CD1c-positive myeloid dendritic cell (primary cell): Measurements from ENCODE around the gene SLC12A5.
A peak's percentile ranks its signal among the peaks of the same experiment; 100 is the strongest.
"Not testable (repeated sequence)": the region's sequence is repeated elsewhere in the genome, so short reads cannot be mapped to it uniquely, and the experiment has no call there.

ENCODE experiments used
- DNase-seq: peaks from one replicate; pipeline ENCODE4 v3.0.0-alpha.2; 2016; ENCODE audit errors: extremely low spot score

The SLC12A5 gene

DNA sequence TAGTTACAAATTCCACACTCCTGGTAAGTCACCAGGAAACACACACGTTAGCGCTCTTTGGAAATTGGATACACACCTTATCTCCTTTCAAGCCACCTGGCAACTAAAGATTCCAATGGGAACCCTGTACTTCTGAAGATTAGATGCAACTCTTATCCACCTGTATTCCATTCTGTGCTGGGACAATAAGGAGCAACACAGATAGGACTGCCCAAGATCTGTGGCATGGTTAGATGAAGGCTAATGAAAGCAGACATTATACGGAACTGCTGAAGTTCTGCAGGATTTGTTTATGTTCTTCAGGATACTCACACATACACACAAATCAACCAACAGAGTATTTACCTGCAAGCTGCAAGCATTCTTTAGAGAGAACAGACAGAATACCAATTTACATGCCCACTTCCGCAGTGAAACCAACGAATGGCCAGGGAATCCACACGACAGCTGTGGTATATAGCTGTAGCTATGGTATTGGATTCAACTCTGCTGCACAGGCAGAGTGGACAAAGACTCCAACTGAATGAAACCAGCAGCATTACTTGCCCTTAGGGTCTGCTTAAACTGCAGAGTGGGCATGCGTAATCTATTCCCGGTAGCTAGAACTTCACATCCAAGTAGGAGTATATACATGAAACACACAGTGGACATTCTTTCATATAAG is 48.8 kb downstream of the SLC12A5 start:
- no peak for DNase-seq

GRCh38 chr20:46078954-46079353 is 49.9 kb downstream of the SLC12A5 start:
- DNase-seq, result no peak

- no peak for DNase-seq
These were observed 52.1 kb downstream of the SLC12A5 start for GRCh38 chr20:46081074-46081473.

- no peak for DNase-seq
These were observed 54.1 kb downstream of the SLC12A5 start for GRCh38 chr20:46083101-46083500.

- no peak for DNase-seq
These were observed 54.6 kb downstream of the SLC12A5 start for GRCh38 chr20:46083531-46084061.

DNA sequence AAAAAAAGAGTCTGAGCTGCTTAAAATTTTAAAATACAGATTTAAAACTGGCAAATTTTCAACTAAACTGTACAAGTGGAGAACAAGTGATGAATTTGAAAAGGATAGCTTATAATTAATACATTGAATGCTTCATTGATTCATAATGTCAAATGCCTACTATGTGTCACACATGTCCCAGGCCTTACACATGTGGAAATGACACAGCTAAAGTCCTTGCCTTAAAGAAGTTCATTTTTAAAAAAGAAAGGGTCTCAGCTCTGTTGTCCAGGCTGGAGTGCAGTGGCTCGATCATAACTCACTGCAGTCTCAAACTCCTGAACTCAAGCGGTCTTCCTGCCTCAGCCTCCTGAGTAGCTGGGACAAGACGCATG is 55.8 kb downstream of the SLC12A5 start:
- no peak for DNase-seq

DNA sequence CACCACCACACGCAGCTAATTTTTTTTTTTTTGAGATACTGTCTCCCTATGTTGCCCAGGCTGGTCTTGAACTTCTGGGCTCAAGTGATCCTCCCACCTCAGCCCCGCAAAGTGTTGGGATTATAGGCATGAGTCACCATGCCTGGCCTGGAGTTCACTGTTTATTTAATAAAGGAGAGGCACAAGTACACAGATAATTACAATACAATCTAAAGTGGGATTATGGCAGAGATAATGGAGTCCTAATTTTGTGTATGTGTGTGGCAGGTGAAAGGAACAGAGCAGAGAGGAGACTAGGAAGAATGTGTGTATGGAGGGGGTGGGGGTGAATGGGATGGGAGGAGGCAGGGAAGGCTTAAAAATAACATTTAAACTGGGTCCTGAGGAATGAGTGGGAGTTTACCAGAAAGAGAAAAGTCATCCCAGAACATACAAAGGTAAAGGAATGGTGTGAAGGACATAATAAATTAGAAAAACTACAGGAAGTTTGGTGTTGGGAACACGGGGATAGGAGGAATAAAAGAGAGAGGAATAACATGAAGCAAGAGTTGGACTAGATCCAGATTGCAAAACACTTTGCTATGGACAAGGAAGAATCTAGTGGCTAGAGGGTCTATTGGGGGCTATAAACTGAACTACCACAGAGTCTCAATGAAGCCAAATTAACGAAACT is 56.3 kb downstream of the SLC12A5 start:
- DNase-seq, result no peak

GRCh38 chr20:46087161-46087560 is 58.1 kb downstream of the SLC12A5 start:
- no peak for DNase-seq

DNA sequence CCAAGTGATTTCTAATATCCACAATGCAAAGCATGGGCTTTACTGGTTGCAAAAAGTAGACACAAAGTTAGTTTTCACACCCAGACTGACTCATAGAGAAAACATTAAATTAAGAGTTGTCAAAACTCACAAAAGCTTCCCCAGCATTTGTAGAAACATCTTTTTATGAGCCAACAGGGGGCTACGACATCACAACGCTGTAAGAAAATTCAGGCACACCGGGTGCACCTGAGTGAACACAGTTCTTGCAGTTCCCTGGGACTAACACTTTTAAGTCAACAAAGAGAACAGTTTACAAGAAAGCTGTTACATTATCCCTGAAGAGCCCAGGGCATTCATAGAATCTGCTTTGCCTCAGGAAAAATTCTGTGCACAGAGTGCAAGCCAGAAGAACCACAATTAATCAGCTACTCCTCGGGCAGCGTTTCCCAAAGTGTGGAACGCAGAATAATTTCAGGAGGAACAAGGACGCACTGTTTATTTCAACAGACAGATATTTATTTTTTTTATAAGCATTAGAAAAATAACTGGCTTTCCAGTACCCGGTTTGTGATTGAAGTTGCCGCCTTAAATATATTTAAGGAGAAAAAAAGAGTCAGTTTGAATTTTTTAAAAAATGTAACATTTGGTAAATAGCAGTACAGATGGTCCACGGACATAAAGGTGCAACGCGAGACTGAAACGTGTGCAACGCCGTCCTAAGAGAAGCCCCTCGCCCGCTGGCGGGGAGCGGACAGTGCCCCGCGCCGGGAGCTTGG is 59.6 kb downstream of the SLC12A5 start:
- DNase-seq, result no peak

GRCh38 chr20:46089167-46089416 is 60.1 kb downstream of the SLC12A5 start:
- DNase-seq, result peak; percentile 87

GRCh38 chr20:46089417-46090388 is 60.7 kb downstream of the SLC12A5 start, which contains the start of gene NCOA5:
Gene NCOA5, minus strand, starts transcription at chr20:46089962. Its CDS starts 10,538 bp downstream, at chr20:46079424.
- DNase-seq, result peak; percentile 97

- DNase-seq, result not testable (repeated sequence)
These were observed 62.9 kb downstream of the SLC12A5 start for GRCh38 chr20:46091622-46092535.

DNA sequence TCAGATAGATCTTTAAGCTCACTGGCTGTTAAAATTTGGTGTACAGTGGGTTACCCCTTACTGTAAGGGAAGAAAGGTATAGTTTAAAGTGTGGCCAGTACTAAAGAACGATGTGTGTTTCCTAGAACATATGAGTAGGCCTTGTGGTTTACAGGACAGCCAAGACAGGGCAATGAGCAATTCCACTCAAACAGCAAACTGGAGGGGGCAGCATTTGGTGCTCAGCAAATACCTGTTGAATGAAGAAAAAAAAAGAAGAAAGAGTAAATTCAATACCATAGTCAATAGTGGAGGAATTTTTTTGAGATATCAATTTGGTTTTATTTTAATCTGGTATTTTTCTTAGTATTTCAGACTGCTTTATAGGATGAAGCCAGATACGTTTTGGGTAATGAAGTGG is 64.5 kb downstream of the SLC12A5 start:
- no peak for DNase-seq

DNA sequence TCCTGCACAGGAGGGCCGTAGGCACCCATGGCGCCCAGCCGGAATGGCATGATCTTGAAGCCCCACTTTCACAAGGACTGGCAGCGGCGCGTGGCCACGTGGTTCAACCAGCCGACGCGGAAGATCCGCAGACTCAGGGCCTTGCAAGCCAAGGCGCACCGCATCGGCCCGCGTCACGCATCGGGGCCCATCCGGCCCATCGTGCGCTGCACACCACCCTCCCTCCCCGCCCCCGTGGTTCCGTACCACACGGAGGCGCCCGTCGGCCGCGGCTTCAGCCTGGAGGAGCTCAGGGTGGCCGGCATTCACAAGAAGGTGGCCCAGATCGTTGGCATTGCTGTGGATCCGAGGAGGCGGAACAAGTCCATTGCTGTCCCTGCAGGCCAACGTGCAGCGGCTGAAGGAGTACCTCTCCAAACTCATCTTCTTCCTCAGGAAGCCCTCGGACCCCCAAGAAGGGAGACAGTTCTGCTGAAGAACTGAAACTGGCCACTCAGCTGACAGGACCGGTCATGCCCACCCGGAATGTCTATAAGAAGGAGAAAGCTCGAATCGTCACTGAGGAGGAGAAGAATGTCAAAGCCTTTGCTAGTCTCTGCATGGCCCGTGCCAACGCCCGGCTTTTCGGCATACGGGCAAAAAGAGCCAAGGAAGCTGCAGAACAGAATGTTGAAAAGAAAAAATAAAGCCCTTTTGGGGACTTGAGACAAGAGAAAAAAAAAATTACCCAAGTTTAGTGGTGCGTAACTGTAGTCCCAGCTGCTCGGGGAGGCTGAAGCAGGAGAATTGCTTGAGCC is 70.7 kb downstream of the SLC12A5 start:
- peak; percentile 57 for DNase-seq

GRCh38 chr20:46100444-46100843 is 71.4 kb downstream of the SLC12A5 start:
- not testable (repeated sequence) for DNase-seq

DNA sequence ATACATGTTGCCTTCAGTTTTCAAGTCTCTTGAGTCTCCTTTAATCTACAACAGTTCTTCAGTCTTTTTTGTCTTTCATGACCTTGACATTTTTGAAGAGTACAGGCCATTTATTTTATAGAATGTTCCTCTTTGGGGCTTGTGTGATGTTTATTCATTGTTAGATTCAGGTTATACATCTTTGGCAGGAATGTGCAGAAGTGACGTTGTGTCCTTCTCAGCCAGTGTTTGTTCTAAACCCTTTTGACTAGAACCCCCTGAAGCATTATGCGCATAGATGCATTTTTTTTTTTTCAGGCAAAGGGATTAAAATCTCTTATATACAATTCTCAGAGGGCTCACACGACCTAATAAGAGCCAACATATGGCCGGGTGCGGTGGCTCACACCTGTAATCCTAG is 72.0 kb downstream of the SLC12A5 start:
- no peak for DNase-seq

DNA sequence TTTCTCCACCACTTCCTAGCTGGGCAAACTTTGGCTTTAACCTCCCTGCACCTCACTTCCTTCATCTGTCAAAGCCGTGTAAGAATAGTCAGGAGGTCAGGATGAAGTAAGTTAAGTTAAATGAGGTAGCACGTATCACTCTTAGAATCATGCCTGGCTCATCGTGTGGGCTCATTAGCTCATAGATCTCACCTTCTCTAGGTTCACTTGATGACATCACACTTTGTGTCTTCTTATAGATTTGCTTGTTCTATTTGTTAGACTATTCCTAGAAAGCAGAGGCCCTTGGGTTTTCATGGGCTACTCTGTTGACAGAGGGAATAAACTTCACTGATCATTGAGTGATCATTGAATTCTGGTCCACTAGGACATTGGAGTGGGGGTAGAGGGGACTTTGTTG is 72.9 kb downstream of the SLC12A5 start:
- DNase-seq, result no peak

DNA sequence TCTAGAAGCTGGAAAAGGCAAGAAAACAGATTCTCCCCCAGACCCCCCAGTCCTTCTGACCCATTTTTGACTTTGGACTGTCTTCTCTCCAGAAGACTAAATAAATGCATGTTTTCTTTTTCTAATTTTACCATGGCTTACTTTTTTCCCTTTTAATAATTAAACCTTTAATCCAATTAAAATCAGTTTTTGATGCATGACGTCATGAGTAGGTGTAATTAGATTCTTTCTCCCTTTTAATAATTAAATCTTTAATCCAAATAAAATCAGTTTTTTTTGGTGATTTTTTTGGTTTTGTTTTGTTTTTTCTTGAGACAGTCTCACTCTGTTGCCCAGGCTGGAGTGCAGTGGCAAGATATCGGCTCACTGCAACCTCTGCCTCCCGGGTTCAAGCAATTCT is 73.9 kb downstream of the SLC12A5 start:
- DNase-seq, result no peak

DNA sequence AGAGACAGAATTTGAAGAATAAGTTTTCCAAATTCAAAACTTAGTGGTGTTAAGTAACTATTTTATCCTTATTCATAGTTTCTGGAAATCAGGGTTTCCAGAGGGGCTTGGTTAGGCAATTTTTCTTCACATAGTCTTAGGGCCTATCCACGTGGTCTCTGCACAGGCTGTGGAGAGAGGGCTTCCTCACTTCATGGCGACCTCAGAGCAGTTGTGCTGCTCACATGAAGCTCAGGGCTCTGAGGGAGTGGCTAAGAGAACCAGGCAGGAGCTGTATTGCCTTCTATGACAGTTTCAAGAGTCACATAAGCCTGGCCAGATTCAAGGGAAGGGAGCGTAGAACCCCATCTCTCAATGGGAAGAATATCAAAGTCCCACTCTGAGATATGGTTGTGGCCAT is 75.2 kb downstream of the SLC12A5 start:
- no peak for DNase-seq

DNA sequence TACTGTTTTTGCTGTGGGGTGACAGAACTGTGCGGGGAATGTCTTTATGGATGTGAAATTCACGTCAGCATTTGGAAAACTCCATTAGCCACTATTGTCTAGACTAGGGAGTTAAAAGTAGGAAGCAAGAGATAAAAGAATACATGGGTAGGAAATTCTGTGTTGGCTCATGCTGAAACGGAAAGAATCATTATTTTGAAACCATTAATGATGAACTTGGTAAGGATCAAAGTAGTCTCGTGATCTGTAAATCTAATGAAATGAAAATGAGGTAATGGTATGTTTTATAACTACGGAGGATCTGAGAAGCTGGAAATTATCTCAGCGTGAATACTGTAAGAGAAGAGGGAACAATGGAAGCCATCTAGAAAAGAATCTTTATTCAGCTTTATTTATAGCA is 78.0 kb downstream of the SLC12A5 start:
- peak; percentile 28 for DNase-seq
